Breast epithelium (tissue), 3 donors: ENCODE data around the gene CARHSP1.

Source experiments
- CTCF ChIP-seq, 3 donors: fragments of 450-650 bp; IDR thresholded peaks; one replicate each; pipeline ENCODE4 v1.5.1; 2016 to 2017; ENCODE audit warnings: antibody characterized with exemption in 3 of 3, mild to moderate bottlenecking in 3 of 3, moderate library complexity in 3 of 3
- POLR2A ChIP-seq: fragments of 450-650 bp; IDR thresholded peaks from one replicate; pipeline ENCODE4 v1.6.1; 2016; ENCODE audit warnings: antibody characterized with exemption, mild to moderate bottlenecking, moderate library complexity
- POLR2AphosphoS5 ChIP-seq, 3 donors: sonication (generic); formaldehyde crosslinking; IDR thresholded peaks; one replicate each; pipeline ENCODE4 v1.6.1; 2017; ENCODE audit warnings: antibody characterized with exemption in 3 of 3

GRCh38 chr16:8907096-8907495, 38.3 kb upstream of the CARHSP1 start:
- TF ChIP-seq CTCF (IDR thresholded peaks at IDR 0.05) (no peak), POLR2AphosphoS5 (IDR thresholded peaks at IDR 0.05) (no peak), POLR2A (no peak)
